ENCODE results near the gene ADGRA1. TPM values are rescaled to one million over a fixed set of nuclear protein-coding genes. Genes with fewer than 3 reads are reported as not detected.

The ADGRA1 gene, protein sequence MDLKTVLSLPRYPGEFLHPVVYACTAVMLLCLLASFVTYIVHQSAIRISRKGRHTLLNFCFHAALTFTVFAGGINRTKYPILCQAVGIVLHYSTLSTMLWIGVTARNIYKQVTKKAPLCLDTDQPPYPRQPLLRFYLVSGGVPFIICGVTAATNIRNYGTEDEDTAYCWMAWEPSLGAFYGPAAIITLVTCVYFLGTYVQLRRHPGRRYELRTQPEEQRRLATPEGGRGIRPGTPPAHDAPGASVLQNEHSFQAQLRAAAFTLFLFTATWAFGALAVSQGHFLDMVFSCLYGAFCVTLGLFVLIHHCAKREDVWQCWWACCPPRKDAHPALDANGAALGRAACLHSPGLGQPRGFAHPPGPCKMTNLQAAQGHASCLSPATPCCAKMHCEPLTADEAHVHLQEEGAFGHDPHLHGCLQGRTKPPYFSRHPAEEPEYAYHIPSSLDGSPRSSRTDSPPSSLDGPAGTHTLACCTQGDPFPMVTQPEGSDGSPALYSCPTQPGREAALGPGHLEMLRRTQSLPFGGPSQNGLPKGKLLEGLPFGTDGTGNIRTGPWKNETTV
- total RNA-seq: not detected

DNA sequence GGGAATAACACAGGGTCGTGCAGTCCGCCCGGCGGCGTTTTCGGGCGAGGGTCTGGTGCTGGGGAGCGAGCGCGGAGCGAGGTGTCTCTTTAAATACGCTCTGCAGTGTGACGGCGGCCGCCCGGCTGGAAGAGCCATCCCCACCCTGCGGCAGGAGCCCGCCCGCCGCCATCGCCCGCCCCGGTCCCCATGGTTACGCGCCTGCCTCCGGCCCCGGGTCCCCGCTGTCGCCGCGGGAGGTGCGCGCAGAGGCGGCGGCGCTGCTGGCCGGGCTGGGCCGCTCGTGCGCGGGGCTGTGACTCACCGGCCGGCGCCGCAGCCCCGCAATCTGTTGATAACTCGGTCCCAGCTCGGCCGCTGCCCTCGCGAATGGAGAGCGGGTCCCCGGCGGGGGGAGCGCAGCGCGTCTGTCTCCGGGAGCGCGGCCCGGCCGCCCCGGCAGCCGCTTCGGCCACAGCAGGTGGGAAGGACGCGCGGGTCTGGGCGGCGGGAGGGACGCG is at the start of gene ADGRA1:
Gene ADGRA1 (plus strand): TSS at position 246 of the 500 bp plus-strand sequence. CDS start 986 bp downstream, outside the sequence.
- POLR2A ChIA-PET: no interaction called here
- Mint-ChIP-seq H3K4me3 (no peak within 1 kb of the TSS), H3K36me3 (ENCODE audit: low read depth) (no peaks in the 10 kb centered on the region), H3K9me3 (no peaks in the 10 kb centered on the region), H3K27me3 (peaks cover 24% of the 10 kb centered on the region), H3K4me1 (no peaks in the 10 kb centered on the region), H3K27ac (no peak within 1 kb of the TSS)
- CTCF ChIA-PET: no interaction called here
- DNase-seq: no peak

- POLR2A ChIA-PET: no interaction called here
- H3K36me3 Mint-ChIP-seq (ENCODE audit: low read depth): no peaks in the 10 kb centered on the region
- CTCF ChIA-PET: no interaction called here
- H3K4me1 Mint-ChIP-seq: no peaks in the 10 kb centered on the region
- no peak overlapping the region for H3K27ac Mint-ChIP-seq
- no peaks in the 10 kb centered on the region for H3K27me3 Mint-ChIP-seq
- H3K9me3 Mint-ChIP-seq: no peaks in the 10 kb centered on the region
- no peak overlapping the region for H3K4me3 Mint-ChIP-seq
- no peak for DNase-seq
These were observed 49.5 kb upstream of the ADGRA1 start for GRCh38 chr10:133038036-133038823.

GRCh38 chr10:133039107-133039802 is 48.5 kb upstream of the ADGRA1 start:
- no peak for DNase-seq
- Mint-ChIP-seq H3K4me1 (no peaks in the 10 kb centered on the region), H3K36me3 (ENCODE audit: low read depth) (no peaks in the 10 kb centered on the region), H3K27me3 (no peaks in the 10 kb centered on the region), H3K27ac (no peak overlapping the region), H3K4me3 (no peak overlapping the region), H3K9me3 (no peaks in the 10 kb centered on the region)
- POLR2A ChIA-PET: no interaction called here
- CTCF ChIA-PET: no interaction called here

DNA sequence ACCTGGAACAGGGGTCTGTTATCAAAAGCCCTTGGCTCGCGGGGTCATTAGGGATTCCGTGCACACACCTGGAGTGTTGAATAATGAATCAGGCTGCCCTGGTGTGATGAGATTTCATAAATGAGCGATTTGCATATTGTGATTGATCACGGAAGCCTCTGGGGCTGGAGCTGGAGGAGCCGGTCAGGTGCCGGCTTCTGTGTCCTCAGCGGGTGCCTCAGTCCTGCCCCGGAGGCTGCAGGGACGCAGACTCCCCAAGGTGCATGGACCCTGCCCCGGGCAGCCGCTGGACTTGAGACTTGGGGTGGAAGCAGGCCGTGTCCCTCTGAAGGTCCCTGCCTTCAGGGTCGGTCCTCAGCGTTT is 47.9 kb upstream of the ADGRA1 start:
- ChIA-PET POLR2A (no interaction called here), CTCF (no interaction called here)
- Mint-ChIP-seq H3K36me3 (ENCODE audit: low read depth) (no peaks in the 10 kb centered on the region), H3K4me1 (no peaks in the 10 kb centered on the region), H3K27me3 (no peaks in the 10 kb centered on the region), H3K9me3 (no peaks in the 10 kb centered on the region), H3K4me3 (no peak overlapping the region), H3K27ac (no peak overlapping the region)
- DNase-seq: no peak

- ChIA-PET CTCF (no interaction called here), POLR2A (no interaction called here)
- H3K9me3 Mint-ChIP-seq: no peaks in the 10 kb centered on the region
- no peak overlapping the region for H3K4me3 Mint-ChIP-seq
- H3K36me3 Mint-ChIP-seq (ENCODE audit: low read depth): no peaks in the 10 kb centered on the region
- no peak for DNase-seq
- no peaks in the 10 kb centered on the region for H3K4me1 Mint-ChIP-seq
- no peaks in the 10 kb centered on the region for H3K27me3 Mint-ChIP-seq
- H3K27ac Mint-ChIP-seq: no peak overlapping the region
These were observed 47.5 kb upstream of the ADGRA1 start for GRCh38 chr10:133040198-133040597.

- H3K4me1 Mint-ChIP-seq: no peaks in the 10 kb centered on the region
- no peaks in the 10 kb centered on the region for H3K36me3 Mint-ChIP-seq (ENCODE audit: low read depth)
- no peak overlapping the region for H3K4me3 Mint-ChIP-seq
- no peaks in the 10 kb centered on the region for H3K27me3 Mint-ChIP-seq
- POLR2A ChIA-PET: no interaction called here
- no peak for DNase-seq
- CTCF ChIA-PET: no interaction called here
- H3K9me3 Mint-ChIP-seq: no peaks in the 10 kb centered on the region
- H3K27ac Mint-ChIP-seq: no peak overlapping the region
These were observed 46.6 kb upstream of the ADGRA1 start for GRCh38 chr10:133041101-133041500.

GRCh38 chr10:133042061-133042460 is 45.7 kb upstream of the ADGRA1 start:
- Mint-ChIP-seq H3K4me3 (no peak overlapping the region), H3K4me1 (no peaks in the 10 kb centered on the region), H3K27me3 (no peaks in the 10 kb centered on the region), H3K27ac (no peak overlapping the region), H3K36me3 (ENCODE audit: low read depth) (no peaks in the 10 kb centered on the region), H3K9me3 (no peaks in the 10 kb centered on the region)
- DNase-seq: no peak
- ChIA-PET POLR2A (no interaction called here), CTCF (no interaction called here)

- ChIA-PET CTCF (no interaction called here), POLR2A (no interaction called here)
- Mint-ChIP-seq H3K27me3 (no peaks in the 10 kb centered on the region), H3K36me3 (ENCODE audit: low read depth) (no peaks in the 10 kb centered on the region), H3K4me1 (no peaks in the 10 kb centered on the region), H3K4me3 (no peak overlapping the region), H3K27ac (no peak overlapping the region), H3K9me3 (no peaks in the 10 kb centered on the region)
- no peak for DNase-seq
These were observed 44.9 kb upstream of the ADGRA1 start for GRCh38 chr10:133042816-133043215.

GRCh38 chr10:133043541-133044225 is 44.0 kb upstream of the ADGRA1 start:
- H3K9me3 Mint-ChIP-seq: no peaks in the 10 kb centered on the region
- POLR2A ChIA-PET: no interaction called here
- no peak overlapping the region for H3K27ac Mint-ChIP-seq
- CTCF ChIA-PET: no interaction called here
- no peaks in the 10 kb centered on the region for H3K36me3 Mint-ChIP-seq (ENCODE audit: low read depth)
- DNase-seq: no peak
- no peaks in the 10 kb centered on the region for H3K4me1 Mint-ChIP-seq
- no peak overlapping the region for H3K4me3 Mint-ChIP-seq
- peaks cover 1% of the 10 kb centered on the region for H3K27me3 Mint-ChIP-seq

- Mint-ChIP-seq H3K36me3 (ENCODE audit: low read depth) (no peaks in the 10 kb centered on the region), H3K9me3 (no peaks in the 10 kb centered on the region), H3K27me3 (peaks cover 2% of the 10 kb centered on the region), H3K4me3 (no peak overlapping the region), H3K4me1 (no peaks in the 10 kb centered on the region), H3K27ac (no peak overlapping the region)
- ChIA-PET POLR2A (no interaction called here), CTCF (no interaction called here)
- DNase-seq: no peak
These were observed 43.3 kb upstream of the ADGRA1 start for GRCh38 chr10:133044401-133044811.

DNA sequence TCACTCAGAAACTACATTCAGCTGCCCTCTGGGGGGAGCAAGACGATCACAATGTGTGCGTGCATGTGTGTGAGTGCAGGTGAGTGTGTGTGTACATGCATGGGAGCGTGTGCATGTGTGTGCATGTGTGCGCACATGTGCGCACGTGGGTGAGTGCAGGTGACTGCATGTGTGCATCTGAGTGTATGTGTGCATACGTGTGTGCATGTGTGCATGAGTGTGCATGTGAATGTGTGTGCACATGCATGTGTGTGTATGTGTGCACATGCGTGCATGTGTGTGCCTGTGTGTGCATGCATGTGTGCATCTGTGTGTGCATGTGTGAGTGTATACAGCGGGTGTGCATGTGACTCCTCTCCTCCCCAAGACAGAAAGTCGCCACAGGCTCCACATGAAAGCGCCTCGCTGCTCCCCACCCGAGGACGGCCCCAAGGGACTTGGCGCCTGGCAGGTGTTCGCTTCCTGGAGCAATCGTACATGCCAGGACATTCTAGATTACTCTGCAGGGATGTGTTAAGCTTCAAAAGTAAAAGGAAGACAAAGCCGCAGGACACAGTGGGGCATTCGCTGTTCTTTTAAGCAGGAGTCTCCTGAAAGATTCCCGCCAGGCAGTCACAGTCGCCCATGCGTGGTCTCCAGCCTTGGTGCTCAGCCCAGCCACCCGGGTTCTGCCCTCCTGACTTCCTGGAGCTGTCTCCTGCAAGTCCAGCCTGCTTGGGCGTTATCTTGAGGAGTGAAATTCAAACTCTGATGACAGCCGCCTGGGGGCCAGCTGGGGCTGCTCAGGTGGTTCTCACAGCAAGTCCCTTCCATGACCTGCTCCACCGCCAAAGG is 42.0 kb upstream of the ADGRA1 start:
- ChIA-PET POLR2A (no interaction called here), CTCF (interaction anchor here (1.6 kb wide), 1 partner anchor 14 kb away, joined by 5 read pairs; no protein-coding TSS in a partner anchor)
- Mint-ChIP-seq H3K36me3 (ENCODE audit: low read depth) (no peaks in the 10 kb centered on the region), H3K4me3 (no peak overlapping the region), H3K27me3 (peaks cover 2% of the 10 kb centered on the region), H3K4me1 (no peaks in the 10 kb centered on the region), H3K9me3 (no peaks in the 10 kb centered on the region), H3K27ac (no peak overlapping the region)
- no peak for DNase-seq

DNA sequence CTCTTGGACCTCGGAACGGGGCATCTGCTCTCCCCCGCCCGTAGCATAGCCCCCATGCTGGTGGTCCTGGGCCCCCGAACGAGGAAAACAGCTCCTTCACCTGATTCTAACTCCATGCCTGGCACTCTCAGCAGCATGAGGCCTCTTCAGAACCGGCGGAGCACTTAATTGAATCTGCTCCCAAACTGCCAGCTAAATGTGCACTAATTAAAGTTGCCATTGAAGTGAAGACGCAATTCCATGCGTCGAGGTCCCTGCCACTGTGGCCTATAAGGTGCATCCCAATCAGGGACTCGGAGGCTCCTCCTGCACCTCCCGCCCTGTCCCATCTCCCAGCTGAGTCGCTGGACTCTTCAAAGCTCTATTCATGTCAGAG is 41.3 kb upstream of the ADGRA1 start:
- H3K27me3 Mint-ChIP-seq: peaks cover 2% of the 10 kb centered on the region
- CTCF ChIA-PET: interaction anchor here (1.6 kb wide), 1 partner anchor 13 kb away, joined by 5 read pairs; no protein-coding TSS in a partner anchor
- no peak overlapping the region for H3K4me3 Mint-ChIP-seq
- no peak for DNase-seq
- H3K27ac Mint-ChIP-seq: no peak overlapping the region
- H3K36me3 Mint-ChIP-seq (ENCODE audit: low read depth): no peaks in the 10 kb centered on the region
- no peaks in the 10 kb centered on the region for H3K4me1 Mint-ChIP-seq
- no peaks in the 10 kb centered on the region for H3K9me3 Mint-ChIP-seq
- POLR2A ChIA-PET: no interaction called here

All from activated CD4-positive, alpha-beta T cell treated with anti-CD3 and anti-CD28 coated beads, Interleukin-2, amount 10 ng/mL, durations not matched to agents 7 days and 5 days (primary cell).